ENCODE measurements around the gene PTPRU. TPM values are rescaled to one million over a fixed set of nuclear protein-coding genes. Genes with fewer than 3 reads are reported as not detected.

Gene PTPRU
- total and polyA plus RNA-seq, 2 of the 8 experiments (the other 6 are each of a cell fraction or from before 2014, with no cell fraction given), result 33.8 to 41.8 TPM

DNA sequence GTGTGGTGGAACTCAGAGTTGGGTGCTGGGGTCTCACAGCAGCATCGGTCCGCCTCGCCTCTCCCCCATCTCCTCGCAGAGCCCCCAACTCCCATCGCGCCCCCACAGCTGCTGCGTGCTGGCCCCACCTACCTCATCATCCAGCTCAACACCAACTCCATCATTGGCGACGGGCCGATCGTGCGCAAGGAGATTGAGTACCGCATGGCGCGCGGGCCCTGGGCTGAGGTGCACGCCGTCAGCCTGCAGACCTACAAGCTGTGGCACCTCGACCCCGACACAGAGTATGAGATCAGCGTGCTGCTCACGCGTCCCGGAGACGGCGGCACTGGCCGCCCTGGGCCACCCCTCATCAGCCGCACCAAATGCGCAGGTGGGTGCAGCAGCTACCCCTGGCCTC, 24.2 kb downstream of the PTPRU start (continued):
- TF ChIP-seq CHD7 (IDR thresholded peaks at IDR 0.05; ENCODE audit: insufficient replicate concordance, low read length), result no peak
- TF ChIP-seq, protein P1, sequence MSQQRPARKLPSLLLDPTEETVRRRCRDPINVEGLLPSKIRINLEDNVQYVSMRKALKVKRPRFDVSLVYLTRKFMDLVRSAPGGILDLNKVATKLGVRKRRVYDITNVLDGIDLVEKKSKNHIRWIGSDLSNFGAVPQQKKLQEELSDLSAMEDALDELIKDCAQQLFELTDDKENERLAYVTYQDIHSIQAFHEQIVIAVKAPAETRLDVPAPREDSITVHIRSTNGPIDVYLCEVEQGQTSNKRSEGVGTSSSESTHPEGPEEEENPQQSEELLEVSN (IDR thresholded peaks at IDR 0.05), result peak; percentile 90
- no peak for TF ChIP-seq EGR1 (IDR thresholded peaks at IDR 0.05; ENCODE audit: borderline replicate concordance, low read depth, low read length)
- TF ChIP-seq POLR2AphosphoS5 (IDR thresholded peaks at IDR 0.05; ENCODE audit: low read depth, low read length), result 0 out of 2 replicates have a peak, but pooled peaks have one; percentile 24
- peak; percentile 94 for TF ChIP-seq MAX (IDR thresholded peaks at IDR 0.05)
- no peak for TF ChIP-seq SP2 (IDR thresholded peaks at IDR 0.05; ENCODE audit: low read length)
- no peak for TF ChIP-seq CTBP2 (IDR thresholded peaks at IDR 0.05; ENCODE audit: borderline replicate concordance, insufficient read depth, insufficient read length, low read length)
- TF ChIP-seq SP1 (IDR thresholded peaks at IDR 0.05; ENCODE audit: low read depth, low read length), result no peak
- TF ChIP-seq KDM1A (IDR thresholded peaks at IDR 0.05; ENCODE audit: borderline replicate concordance, low read length), result no peak
- TF ChIP-seq RXRA (IDR thresholded peaks at IDR 0.05; ENCODE audit: insufficient read depth, low read depth, low read length), result no peak
- TF ChIP-seq JUN (IDR thresholded peaks at IDR 0.05; ENCODE audit: low read depth, low read length), result no peak

Measured in H1 (cell line).